Astrocyte of the spinal cord (primary cell): ENCODE results near the gene SUGCT.
A peak's percentile ranks its signal among the peaks of the same experiment; 100 is the strongest.

Experiments
- DNase-seq: peaks from one replicate; pipeline ENCODE4 v3.0.0; 2011; ENCODE audit warnings: low read depth, low spot score
- H3K4me3 ChIP-seq: 2 replicates; pipeline ENCODE4 v1.5.1; 2011; ENCODE audit warnings: low read depth, mild to moderate bottlenecking, low read length, moderate library complexity
- CTCF ChIP-seq: IDR thresholded peaks from 2 replicates; pipeline ENCODE4 v1.5.1; 2012; ENCODE audit warnings: low read depth, mild to moderate bottlenecking, low read length, inconsistent platforms
- in situ Hi-C: cut with HindIII; loops from 2 replicates; pipeline ENCODE4 v1.10.0; 2017; ENCODE audit warnings: low sequenced_read_pairs

SUGCT gene

GRCh38 chr7:40777730-40778312 lies 643.0 kb downstream of the SUGCT start:
- H3K4me3 ChIP-seq, result no peak overlapping the region
- DNase-seq, result no peak
- in situ Hi-C loops, result no loop called here
- TF ChIP-seq CTCF, result no peak

- H3K4me3 ChIP-seq, result no peak overlapping the region
- DNase-seq, result no peak
- no peak for TF ChIP-seq CTCF
- in situ Hi-C loops, result no loop called here
Observed at GRCh38 chr7:40780460-40780859, 645.7 kb downstream of the SUGCT start.

GRCh38 chr7:40782836-40783235 lies 648.0 kb downstream of the SUGCT start:
- in situ Hi-C loops, result no loop called here
- no peak for TF ChIP-seq CTCF
- H3K4me3 ChIP-seq, result no peak overlapping the region
- DNase-seq, result peak; percentile 16

GRCh38 chr7:40784176-40784575 lies 649.4 kb downstream of the SUGCT start:
- no peak for DNase-seq
- in situ Hi-C loops, result no loop called here
- TF ChIP-seq CTCF, result no peak
- no peak overlapping the region for H3K4me3 ChIP-seq

GRCh38 chr7:40786909-40787308 lies 652.1 kb downstream of the SUGCT start:
- in situ Hi-C loops, result no loop called here
- DNase-seq, result no peak
- H3K4me3 ChIP-seq, result no peak overlapping the region
- TF ChIP-seq CTCF, result no peak

GRCh38 chr7:40793132-40793531 lies 658.3 kb downstream of the SUGCT start:
- DNase-seq, result peak; percentile 63
- TF ChIP-seq CTCF, result no peak
- in situ Hi-C loops, result no loop called here
- no peak overlapping the region for H3K4me3 ChIP-seq

GRCh38 chr7:40795607-40796006 lies 660.8 kb downstream of the SUGCT start:
- DNase-seq, result no peak
- H3K4me3 ChIP-seq, result no peak overlapping the region
- TF ChIP-seq CTCF, result no peak
- in situ Hi-C loops, result no loop called here
